Peyer's patch (tissue), 4 donors: ENCODE results near the gene BEST1.

Experiments
- CTCF ChIP-seq, 6 experiments: fragments of 450-650 bp in 4 of 6; fragments of 200-600 bp in 2 of 6; sonication (generic) in 1 of 6; IDR thresholded peaks; one replicate each; pipeline ENCODE4 v1.5.1; 2017 to 2019; ENCODE audit warnings: antibody characterized with exemption in 6 of 6, mild to moderate bottlenecking in 3 of 6, moderate library complexity in 1 of 6
- POLR2A ChIP-seq, 2 donors: fragments of 450-650 bp; IDR thresholded peaks; one replicate each; pipeline ENCODE4 v1.5.1; 2017; ENCODE audit warnings: antibody characterized with exemption in 2 of 2, mild to moderate bottlenecking in 2 of 2, moderate library complexity in 2 of 2

- peak; percentile 80 to 95 (median 92) for TF ChIP-seq CTCF (IDR thresholded peaks at IDR 0.05)
- no peak for TF ChIP-seq POLR2A (IDR thresholded peaks at IDR 0.05)
These were observed 2.5 kb upstream of the BEST1 start for GRCh38 chr11:61947486-61948210.
